Hepatocyte (in vitro differentiated cells): ENCODE measurements around the gene VPS33B.

Source experiments
- EZH2 ChIP-seq: fragments of 200-600 bp; sonication (generic); IDR thresholded peaks from 2 replicates; pipeline ENCODE4 v1.6.1; 2016; ENCODE audit warnings: antibody characterized with exemption, mild to moderate bottlenecking, borderline replicate concordance
- EZH2phosphoT487 ChIP-seq: fragments of 200-600 bp; sonication (generic); IDR thresholded peaks from one replicate; pipeline ENCODE4 v1.6.1; 2018; ENCODE audit warnings: antibody characterized with exemption, mild to moderate bottlenecking, low read depth, moderate library complexity; ENCODE audit not compliant: unreplicated experiment, severe bottlenecking
- TF ChIP-seq, protein P1 (sequence below): fragments of 200-600 bp; sonication (generic); IDR thresholded peaks from 2 replicates; pipeline ENCODE4 v1.5.1; 2016; ENCODE audit warnings: antibody characterized with exemption, mild to moderate bottlenecking; ENCODE audit not compliant: poor library complexity

DNA sequence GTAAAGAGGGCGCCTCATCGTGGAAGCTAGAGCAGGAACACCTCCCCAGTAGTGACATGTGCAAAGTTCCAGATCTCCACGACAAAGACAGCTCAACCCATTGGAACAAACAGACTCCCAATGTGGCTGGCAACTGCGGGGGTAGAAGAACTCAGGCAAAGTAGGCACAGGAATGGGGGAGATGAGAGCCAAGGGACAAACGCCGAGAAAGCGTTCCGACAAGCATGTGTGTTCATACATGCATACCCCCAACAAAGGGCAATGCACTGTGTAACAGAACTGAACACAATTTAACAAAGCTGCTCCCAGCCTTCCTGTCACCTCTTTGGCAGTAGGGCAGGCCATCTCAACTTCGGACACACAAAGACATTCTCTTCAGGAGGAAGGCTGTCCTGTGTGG is 56.1 kb downstream of the VPS33B start:
- TF ChIP-seq, protein P1, sequence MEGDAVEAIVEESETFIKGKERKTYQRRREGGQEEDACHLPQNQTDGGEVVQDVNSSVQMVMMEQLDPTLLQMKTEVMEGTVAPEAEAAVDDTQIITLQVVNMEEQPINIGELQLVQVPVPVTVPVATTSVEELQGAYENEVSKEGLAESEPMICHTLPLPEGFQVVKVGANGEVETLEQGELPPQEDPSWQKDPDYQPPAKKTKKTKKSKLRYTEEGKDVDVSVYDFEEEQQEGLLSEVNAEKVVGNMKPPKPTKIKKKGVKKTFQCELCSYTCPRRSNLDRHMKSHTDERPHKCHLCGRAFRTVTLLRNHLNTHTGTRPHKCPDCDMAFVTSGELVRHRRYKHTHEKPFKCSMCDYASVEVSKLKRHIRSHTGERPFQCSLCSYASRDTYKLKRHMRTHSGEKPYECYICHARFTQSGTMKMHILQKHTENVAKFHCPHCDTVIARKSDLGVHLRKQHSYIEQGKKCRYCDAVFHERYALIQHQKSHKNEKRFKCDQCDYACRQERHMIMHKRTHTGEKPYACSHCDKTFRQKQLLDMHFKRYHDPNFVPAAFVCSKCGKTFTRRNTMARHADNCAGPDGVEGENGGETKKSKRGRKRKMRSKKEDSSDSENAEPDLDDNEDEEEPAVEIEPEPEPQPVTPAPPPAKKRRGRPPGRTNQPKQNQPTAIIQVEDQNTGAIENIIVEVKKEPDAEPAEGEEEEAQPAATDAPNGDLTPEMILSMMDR: no peak
- TF ChIP-seq EZH2 (no peak), EZH2phosphoT487 (no peak)
